IPS DF 6.9 (cell line): ENCODE data around the gene EXOC4.

Source experiments
- DNase-seq: peaks from one replicate; pipeline ENCODE4 v3.0.0-alpha.2; 2013; ENCODE audit warnings: low read depth, low spot score
- H3K27ac ChIP-seq: one replicate; pipeline ENCODE4 v1.5.1; 2013; ENCODE audit warnings: low read length, control low read depth
- H3K27me3 ChIP-seq: 2 replicates; pipeline ENCODE4 v1.6.1; 2013; ENCODE audit warnings: mild to moderate bottlenecking, low read length; ENCODE audit not compliant: control insufficient read depth, insufficient read depth
- H3K36me3 ChIP-seq: 2 replicates; pipeline ENCODE4 v1.6.1; 2013; ENCODE audit warnings: low read length; ENCODE audit not compliant: control insufficient read depth, insufficient read depth
- H3K4me1 ChIP-seq: 2 replicates; pipeline ENCODE4 v1.6.1; 2013; ENCODE audit warnings: low read length; ENCODE audit not compliant: control insufficient read depth, insufficient read depth
- H3K4me3 ChIP-seq: 2 replicates; pipeline ENCODE4 v1.5.1; 2013; ENCODE audit warnings: mild to moderate bottlenecking, low read length
- H3K9me3 ChIP-seq: 2 replicates; pipeline ENCODE4 v1.6.1; 2013; ENCODE audit warnings: low read length, inconsistent platforms; ENCODE audit not compliant: control insufficient read depth, insufficient read depth
- WGBS: extraction: QIAGEN DNeasy Blood & Tissue Kit; methylation state at CpG from one replicate; pipeline ENCODE4 v1.1.7; 2013; ENCODE audit warnings: mixed read lengths, missing lambda C conversion rate; ENCODE audit not compliant: insufficient read length, insufficient coverage; 5-methylcytosine and 5-hydroxymethylcytosine counted together

Gene EXOC4

DNA sequence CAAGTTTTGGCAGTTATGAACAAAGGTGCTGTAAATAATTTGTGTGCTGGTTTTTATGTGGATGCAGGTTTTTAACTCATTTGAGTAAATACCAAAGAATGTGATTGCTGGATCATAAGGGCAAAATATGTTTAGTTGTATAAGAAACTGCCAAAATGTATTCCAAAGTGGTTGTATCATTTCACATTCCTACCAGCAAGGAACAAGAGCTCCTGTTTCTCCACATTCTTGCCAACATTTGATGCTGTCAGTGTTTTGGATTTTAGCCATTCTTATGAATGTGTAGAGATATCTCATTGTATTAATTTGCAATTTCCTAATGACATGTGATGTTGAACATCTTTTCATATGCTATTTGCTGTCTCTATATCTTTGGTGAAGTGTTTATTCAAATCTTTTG, 666.9 kb downstream of the EXOC4 start:
- Histone ChIP-seq H3K4me3 (no peak overlapping the region), H3K27me3 (no peaks in the 10 kb centered on the region), H3K4me1 (no peaks in the 10 kb centered on the region), H3K36me3 (no peaks in the 10 kb centered on the region), H3K27ac (no peak overlapping the region), H3K9me3 (no peaks in the 10 kb centered on the region)
- no peak for DNase-seq

DNA sequence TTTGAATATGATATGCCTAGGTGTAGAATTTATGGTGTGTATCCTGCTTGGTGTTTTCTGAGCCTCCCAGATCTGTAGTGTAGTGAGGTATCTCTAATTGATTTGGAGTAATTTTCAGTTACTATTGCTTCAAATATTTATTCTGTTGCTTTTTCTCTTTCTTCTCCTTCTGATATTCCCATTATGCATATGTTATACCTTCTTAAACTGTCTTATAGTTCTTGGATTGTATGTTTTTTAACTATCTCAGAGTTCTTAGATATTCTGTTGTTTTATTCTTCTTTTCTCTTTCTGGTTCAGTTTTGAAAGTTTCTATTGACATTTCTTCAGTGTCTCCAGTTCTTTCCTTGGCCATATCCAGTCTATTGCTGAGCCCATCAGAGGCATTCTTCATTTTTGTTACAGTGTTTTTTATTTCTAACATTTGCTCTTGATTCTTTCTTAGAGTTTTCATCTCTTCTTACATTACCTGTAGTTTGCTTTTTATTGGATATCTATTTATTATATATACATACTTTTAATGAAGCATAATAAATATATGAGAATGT, 668.8 kb downstream of the EXOC4 start:
- Histone ChIP-seq H3K4me3 (no peak overlapping the region), H3K36me3 (no peaks in the 10 kb centered on the region), H3K9me3 (no peaks in the 10 kb centered on the region), H3K4me1 (no peaks in the 10 kb centered on the region), H3K27me3 (no peaks in the 10 kb centered on the region), H3K27ac (no peak overlapping the region)
- no peak for DNase-seq

DNA sequence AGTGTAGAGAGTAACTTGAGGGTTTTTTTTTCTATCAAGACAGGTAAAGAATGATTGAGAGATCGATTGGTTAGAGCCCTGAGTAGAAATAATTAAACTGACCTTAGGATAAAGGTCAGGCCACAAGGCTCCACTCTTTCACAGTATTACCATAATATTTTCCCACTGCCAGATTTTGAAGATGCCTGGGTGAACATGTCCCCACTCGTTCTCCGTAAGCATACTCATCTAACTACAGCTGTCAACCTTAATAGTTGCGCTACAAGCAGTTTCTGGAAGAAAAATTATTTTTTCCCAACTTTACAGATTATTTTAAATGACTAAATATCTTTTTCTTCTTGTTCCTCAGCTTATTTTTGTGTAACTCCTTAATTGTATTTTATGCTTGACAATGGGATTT, 671.1 kb downstream of the EXOC4 start:
- Histone ChIP-seq H3K9me3 (no peaks in the 10 kb centered on the region), H3K27me3 (no peaks in the 10 kb centered on the region)
- WGBS, result no CpG with 5 or more reads among the region's 4 CpGs

GRCh38 chr7:133931053-133931452, 678.2 kb downstream of the EXOC4 start:
- DNase-seq, result no peak
- Histone ChIP-seq H3K4me3 (no peak overlapping the region), H3K4me1 (peaks cover 5% of the 10 kb centered on the region; the same call in 1 of the 2 replicates), H3K9me3 (no peaks in the 10 kb centered on the region), H3K27ac (no peak overlapping the region), H3K36me3 (no peaks in the 10 kb centered on the region), H3K27me3 (no peaks in the 10 kb centered on the region)
- WGBS, result no CpG with 5 or more reads among the region's 1 CpG

More for the DNA sequence above, 671.1 kb downstream of the EXOC4 start:
- H3K4me1 ChIP-seq, result no peaks in the 10 kb centered on the region
- no peak for DNase-seq
- H3K36me3 ChIP-seq, result no peaks in the 10 kb centered on the region
- H3K27ac ChIP-seq, result no peak overlapping the region
- no peak overlapping the region for H3K4me3 ChIP-seq

DNA sequence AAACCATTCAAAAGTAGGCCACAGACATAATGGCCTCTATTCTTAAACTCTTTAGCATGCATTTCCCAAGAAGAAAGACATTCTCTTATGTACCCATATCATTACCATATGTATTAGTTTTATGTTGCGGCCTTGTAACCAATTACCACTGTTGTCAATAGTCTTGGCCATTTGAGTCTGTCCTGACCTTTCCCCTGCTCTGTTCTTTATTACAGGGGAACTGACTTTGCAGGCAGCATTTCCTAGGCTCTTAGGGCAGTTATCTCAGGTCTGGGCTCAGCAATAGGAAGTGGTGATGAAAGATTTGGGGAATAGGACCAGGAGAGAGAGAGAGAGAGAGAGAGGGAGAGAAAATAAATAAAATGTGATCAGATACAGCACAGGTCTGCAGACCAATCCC, 679.7 kb downstream of the EXOC4 start:
- no peak overlapping the region for H3K27ac ChIP-seq
- DNase-seq, result no peak
- no peaks in the 10 kb centered on the region for H3K9me3 ChIP-seq
- WGBS, result no CpG with 5 or more reads among the region's 1 CpG
- no peaks in the 10 kb centered on the region for H3K36me3 ChIP-seq
- H3K4me3 ChIP-seq, result no peak overlapping the region
- H3K27me3 ChIP-seq, result no peaks in the 10 kb centered on the region
- H3K4me1 ChIP-seq, result peaks cover 5% of the 10 kb centered on the region; the same call in 1 of the 2 replicates

- Histone ChIP-seq H3K27me3 (no peaks in the 10 kb centered on the region), H3K27ac (no peak overlapping the region), H3K4me3 (no peak overlapping the region), H3K4me1 (peaks cover 5% of the 10 kb centered on the region; the same call in 1 of the 2 replicates), H3K36me3 (no peaks in the 10 kb centered on the region), H3K9me3 (no peaks in the 10 kb centered on the region)
- DNase-seq, result no peak
- no CpG with 5 or more reads among the region's 9 CpGs for WGBS
These were observed 681.5 kb downstream of the EXOC4 start for GRCh38 chr7:133934262-133934976.

GRCh38 chr7:133934977-133935330, 682.1 kb downstream of the EXOC4 start:
- no peak overlapping the region for H3K4me3 ChIP-seq
- no peak for DNase-seq
- no peaks in the 10 kb centered on the region for H3K27me3 ChIP-seq
- no peaks in the 10 kb centered on the region for H3K9me3 ChIP-seq
- H3K36me3 ChIP-seq, result no peaks in the 10 kb centered on the region
- H3K4me1 ChIP-seq, result peaks cover 5% of the 10 kb centered on the region; the same call in 1 of the 2 replicates
- no peak overlapping the region for H3K27ac ChIP-seq
- no CpG with 5 or more reads among the region's 2 CpGs for WGBS

GRCh38 chr7:133936074-133936473, 683.2 kb downstream of the EXOC4 start:
- no CpG with 5 or more reads among the region's 7 CpGs for WGBS

DNA sequence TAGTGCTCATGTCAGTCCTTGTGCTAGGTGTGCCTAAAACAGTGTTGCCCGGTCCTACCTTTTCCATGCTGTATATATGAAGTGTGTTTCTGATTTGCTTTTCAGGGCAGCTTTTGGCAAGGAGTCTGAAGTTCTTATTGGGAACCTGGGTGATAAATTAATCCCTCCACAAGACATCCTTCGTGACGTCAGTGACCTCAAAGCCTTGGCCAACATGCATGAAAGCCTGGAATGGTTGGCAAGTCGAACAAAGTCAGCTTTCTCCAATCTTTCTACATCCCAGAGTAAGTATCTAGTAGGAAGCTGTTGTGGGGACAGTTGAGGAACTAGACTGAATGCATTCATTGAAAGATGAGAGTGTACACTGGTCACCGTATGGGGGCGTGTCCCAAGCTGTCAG, 684.9 kb downstream of the EXOC4 start:
- DNase-seq, result no peak
- Histone ChIP-seq H3K9me3 (no peaks in the 10 kb centered on the region), H3K36me3 (no peaks in the 10 kb centered on the region), H3K27me3 (no peaks in the 10 kb centered on the region), H3K4me3 (no peak overlapping the region), H3K27ac (no peak overlapping the region), H3K4me1 (peaks cover 5% of the 10 kb centered on the region; the same call in 1 of the 2 replicates)
- WGBS, result no CpG with 5 or more reads among the region's 6 CpGs

More at GRCh38 chr7:133936074-133936473, 683.2 kb downstream of the EXOC4 start:
- H3K27me3 ChIP-seq, result no peaks in the 10 kb centered on the region
- no peak overlapping the region for H3K4me3 ChIP-seq
- no peak for DNase-seq
- H3K9me3 ChIP-seq, result no peaks in the 10 kb centered on the region
- no peak overlapping the region for H3K27ac ChIP-seq
- H3K4me1 ChIP-seq, result peaks cover 5% of the 10 kb centered on the region; the same call in 1 of the 2 replicates
- no peaks in the 10 kb centered on the region for H3K36me3 ChIP-seq

- no peaks in the 10 kb centered on the region for H3K36me3 ChIP-seq
- H3K27ac ChIP-seq, result no peak overlapping the region
- H3K9me3 ChIP-seq, result no peaks in the 10 kb centered on the region
- no peaks in the 10 kb centered on the region for H3K27me3 ChIP-seq
- H3K4me3 ChIP-seq, result no peak overlapping the region
- no peaks in the 10 kb centered on the region for H3K4me1 ChIP-seq
- no CpG with 5 or more reads among the region's 1 CpG for WGBS
- no peak for DNase-seq
These were observed 687.5 kb downstream of the EXOC4 start for GRCh38 chr7:133940368-133940767.

DNA sequence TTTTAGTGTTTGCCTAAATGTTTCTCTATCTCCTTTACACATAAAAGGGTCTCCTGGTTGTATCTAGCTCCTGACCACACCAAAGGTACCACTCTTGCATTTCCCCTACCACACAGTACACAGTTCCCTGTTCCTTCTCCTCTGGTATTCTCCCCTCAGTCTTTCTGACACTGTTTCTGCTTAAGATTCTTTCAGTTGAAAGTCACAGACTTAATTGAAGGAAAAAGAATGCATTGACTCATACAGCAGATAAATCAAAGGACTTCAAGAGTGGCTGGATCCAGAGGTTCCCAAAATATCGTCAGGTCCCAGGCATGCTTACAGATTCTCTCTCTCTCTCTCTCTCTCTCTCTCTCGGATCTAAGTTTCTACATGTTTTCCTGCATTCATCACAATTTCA, 688.6 kb downstream of the EXOC4 start:
- H3K27me3 ChIP-seq, result no peaks in the 10 kb centered on the region
- no peaks in the 10 kb centered on the region for H3K36me3 ChIP-seq
- H3K4me3 ChIP-seq, result no peak overlapping the region
- no peak for DNase-seq
- no CpG with 5 or more reads among the region's 2 CpGs for WGBS
- H3K4me1 ChIP-seq, result no peaks in the 10 kb centered on the region
- H3K9me3 ChIP-seq, result no peaks in the 10 kb centered on the region
- no peak overlapping the region for H3K27ac ChIP-seq
